ENCODE results near the gene GSK3A.

Gene GSK3A

DNA sequence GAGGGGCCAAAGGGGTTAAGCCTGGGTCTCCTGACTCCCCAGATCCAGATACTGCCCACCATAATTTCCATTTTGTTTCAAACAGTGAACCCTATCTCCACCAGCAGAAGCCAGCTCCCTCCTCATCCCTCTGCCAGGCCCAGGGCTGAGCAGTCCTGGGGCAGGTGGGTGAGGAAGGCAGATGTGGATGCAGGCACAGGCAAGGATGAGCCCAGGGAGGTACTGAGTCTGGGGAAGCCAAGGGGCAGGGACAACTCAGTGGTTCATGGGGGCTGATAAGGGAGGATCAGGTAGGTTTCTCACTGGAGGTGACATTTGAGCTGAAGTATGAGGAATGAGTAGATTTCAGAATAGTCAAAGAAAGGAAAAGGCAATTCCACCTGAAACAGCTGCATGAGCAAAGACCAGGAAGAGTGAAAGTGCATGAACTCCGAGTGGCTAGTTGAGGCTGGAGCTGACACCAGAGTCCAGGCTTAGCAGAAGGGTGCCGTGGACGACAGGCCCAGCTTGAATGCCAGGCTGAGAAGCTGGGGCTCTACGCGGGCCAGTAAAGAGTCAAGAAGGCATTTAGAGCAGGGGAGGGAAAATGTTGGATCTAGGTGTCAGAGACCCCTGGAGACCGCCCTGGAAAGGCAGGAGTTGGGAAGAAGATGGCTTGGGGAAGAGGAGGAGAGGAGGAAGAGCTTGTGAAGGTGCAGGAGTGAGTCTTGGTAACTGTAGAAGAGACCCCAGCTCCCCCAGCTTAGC, 36.9 kb upstream of the GSK3A start (continued):
- TF ChIP-seq ZFP30 (CRISPR knock-in tag; IDR thresholded peaks at IDR 0.05) (no peak), OSR1 (CRISPR knock-in tag; IDR thresholded peaks at IDR 0.05) (no peak), RARB (CRISPR knock-in tag; IDR thresholded peaks at IDR 0.05) (no peak), TCF4 (CRISPR knock-in tag; IDR thresholded peaks at IDR 0.05; ENCODE audit: borderline replicate concordance) (no peak), ZNF565 (CRISPR knock-in tag; conservative IDR thresholded peaks at IDR 0.05; ENCODE audit: low read depth) (no peak), ARNTL (CRISPR knock-in tag; IDR thresholded peaks at IDR 0.05; ENCODE audit: borderline replicate concordance, low read depth) (no peak), TOX (CRISPR knock-in tag; IDR thresholded peaks at IDR 0.05; ENCODE audit: borderline replicate concordance) (no peak), ZFP3 (CRISPR knock-in tag; IDR thresholded peaks at IDR 0.05) (no peak), ESRRG (CRISPR knock-in tag; IDR thresholded peaks at IDR 0.05) (no peak), ZNF8 (CRISPR knock-in tag; IDR thresholded peaks at IDR 0.05) (no peak)
- TF ChIP-seq, protein P1, sequence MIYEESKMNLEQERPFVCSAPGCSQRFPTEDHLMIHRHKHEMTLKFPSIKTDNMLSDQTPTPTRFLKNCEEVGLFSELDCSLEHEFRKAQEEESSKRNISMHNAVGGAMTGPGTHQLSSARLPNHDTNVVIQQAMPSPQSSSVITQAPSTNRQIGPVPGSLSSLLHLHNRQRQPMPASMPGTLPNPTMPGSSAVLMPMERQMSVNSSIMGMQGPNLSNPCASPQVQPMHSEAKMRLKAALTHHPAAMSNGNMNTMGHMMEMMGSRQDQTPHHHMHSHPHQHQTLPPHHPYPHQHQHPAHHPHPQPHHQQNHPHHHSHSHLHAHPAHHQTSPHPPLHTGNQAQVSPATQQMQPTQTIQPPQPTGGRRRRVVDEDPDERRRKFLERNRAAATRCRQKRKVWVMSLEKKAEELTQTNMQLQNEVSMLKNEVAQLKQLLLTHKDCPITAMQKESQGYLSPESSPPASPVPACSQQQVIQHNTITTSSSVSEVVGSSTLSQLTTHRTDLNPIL (CRISPR knock-in tag; IDR thresholded peaks at IDR 0.05; ENCODE audit: low read depth) = no peak
- TF ChIP-seq, protein P2, sequence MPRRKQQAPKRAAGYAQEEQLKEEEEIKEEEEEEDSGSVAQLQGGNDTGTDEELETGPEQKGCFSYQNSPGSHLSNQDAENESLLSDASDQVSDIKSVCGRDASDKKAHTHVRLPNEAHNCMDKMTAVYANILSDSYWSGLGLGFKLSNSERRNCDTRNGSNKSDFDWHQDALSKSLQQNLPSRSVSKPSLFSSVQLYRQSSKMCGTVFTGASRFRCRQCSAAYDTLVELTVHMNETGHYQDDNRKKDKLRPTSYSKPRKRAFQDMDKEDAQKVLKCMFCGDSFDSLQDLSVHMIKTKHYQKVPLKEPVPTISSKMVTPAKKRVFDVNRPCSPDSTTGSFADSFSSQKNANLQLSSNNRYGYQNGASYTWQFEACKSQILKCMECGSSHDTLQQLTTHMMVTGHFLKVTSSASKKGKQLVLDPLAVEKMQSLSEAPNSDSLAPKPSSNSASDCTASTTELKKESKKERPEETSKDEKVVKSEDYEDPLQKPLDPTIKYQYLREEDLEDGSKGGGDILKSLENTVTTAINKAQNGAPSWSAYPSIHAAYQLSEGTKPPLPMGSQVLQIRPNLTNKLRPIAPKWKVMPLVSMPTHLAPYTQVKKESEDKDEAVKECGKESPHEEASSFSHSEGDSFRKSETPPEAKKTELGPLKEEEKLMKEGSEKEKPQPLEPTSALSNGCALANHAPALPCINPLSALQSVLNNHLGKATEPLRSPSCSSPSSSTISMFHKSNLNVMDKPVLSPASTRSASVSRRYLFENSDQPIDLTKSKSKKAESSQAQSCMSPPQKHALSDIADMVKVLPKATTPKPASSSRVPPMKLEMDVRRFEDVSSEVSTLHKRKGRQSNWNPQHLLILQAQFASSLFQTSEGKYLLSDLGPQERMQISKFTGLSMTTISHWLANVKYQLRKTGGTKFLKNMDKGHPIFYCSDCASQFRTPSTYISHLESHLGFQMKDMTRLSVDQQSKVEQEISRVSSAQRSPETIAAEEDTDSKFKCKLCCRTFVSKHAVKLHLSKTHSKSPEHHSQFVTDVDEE (CRISPR knock-in tag; IDR thresholded peaks at IDR 0.05) = no peak

DNA sequence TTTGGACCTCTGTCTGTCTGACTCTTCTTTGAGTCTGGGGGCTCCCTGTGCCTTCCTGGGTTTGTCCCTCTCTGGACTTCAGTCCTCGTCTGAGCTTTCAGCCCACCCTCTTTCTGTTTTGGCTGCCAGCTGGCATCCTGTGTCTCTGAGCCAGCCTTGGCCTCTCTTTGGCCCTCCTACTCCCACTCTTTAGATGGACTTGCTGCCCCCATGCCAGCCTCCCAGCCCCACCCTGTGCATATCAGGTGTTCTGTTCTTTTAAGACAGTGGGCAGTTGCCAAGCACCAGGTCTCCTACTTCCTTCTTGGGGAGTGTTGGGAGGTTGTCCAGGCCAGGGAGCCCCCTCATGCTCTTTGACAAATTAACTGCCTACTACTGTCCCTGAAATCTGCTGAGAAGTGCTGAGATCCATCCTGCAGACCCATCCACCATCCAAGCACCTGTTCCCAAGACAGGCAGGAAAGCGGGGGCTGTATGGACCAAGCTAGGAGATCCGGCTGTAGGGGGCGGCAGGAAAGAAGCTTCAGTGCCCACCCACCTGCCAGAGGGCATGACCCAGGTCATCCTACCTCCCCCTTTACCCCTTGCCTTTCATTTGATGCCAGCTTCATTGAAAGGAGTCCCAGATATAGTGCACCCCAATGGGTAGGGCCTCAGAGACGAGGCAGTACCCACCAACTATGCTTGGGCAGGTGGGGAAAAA, 36.2 kb upstream of the GSK3A start:
- no peak for ATAC-seq
- TF ChIP-seq RARB (CRISPR knock-in tag; IDR thresholded peaks at IDR 0.05) = no peak
- TF ChIP-seq ZNF565 (CRISPR knock-in tag; conservative IDR thresholded peaks at IDR 0.05; ENCODE audit: low read depth) = no peak
- no peak for TF ChIP-seq PPARA (CRISPR knock-in tag; IDR thresholded peaks at IDR 0.05; ENCODE audit: borderline replicate concordance)
- TF ChIP-seq ISL1 (CRISPR knock-in tag; IDR thresholded peaks at IDR 0.05) = no peak
- TF ChIP-seq GLIS3 (CRISPR knock-in tag; IDR thresholded peaks at IDR 0.05) = no peak

DNA sequence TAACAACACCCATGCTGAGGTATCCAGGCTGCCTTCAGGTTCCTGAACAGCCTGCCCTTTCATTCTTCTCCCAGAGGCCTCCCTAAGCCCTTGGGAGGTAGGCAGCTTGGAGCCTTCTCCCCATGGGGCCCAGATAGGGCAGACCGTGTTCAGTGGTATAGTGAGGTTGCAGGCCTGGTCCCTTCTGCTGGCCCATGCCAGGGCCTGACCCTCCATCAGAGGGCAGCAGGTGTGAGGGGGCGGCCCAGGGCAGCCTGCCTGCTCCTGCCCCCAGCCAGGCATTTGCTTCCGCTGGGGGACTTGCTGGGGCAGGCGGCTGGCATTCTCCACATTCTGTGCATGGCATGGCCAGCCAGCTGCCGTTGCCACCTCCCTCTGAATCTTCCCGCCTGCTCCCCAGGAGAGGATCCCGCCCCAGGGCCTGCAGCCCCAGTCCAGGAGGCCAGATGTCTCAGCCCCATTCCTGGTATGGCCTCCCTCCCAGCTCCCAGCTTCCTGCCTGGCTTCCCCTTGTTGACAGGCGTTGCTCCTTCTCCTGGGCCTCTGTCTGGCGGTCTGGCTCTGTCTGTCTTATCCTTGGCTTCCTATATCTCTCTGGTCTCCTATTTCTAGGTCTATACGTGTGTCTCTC, 35.5 kb upstream of the GSK3A start:
- ATAC-seq = peak; percentile 4; the same call in 2 of the 3 replicates
- TF ChIP-seq OSR1 (CRISPR knock-in tag; IDR thresholded peaks at IDR 0.05) = no peak
- peak; percentile 26; the same call in 1 of the 2 replicates for TF ChIP-seq TCF4 (CRISPR knock-in tag; IDR thresholded peaks at IDR 0.05; ENCODE audit: borderline replicate concordance)

DNA sequence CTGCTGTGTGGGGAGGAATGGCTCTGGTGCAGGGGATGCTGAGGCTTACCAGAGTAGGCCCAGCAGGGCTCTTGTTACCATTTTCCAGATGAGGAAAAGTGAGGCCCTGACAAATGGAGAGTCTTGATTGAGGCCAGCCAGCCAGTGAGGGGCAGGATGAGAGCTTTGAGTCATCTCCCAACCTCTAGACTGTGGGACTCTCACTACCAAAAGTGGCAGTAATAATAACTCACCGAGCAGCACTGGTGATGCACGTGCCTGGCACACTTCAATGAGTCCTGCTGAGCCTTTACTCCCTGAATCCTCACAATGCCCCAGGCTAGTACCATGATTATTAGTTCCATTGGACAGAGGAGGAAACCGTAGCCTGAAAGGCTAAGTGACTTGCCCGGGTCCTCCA, 34.4 kb upstream of the GSK3A start:
- TF ChIP-seq ESRRG (CRISPR knock-in tag; IDR thresholded peaks at IDR 0.05) = no peak
- no peak for ATAC-seq

DNA sequence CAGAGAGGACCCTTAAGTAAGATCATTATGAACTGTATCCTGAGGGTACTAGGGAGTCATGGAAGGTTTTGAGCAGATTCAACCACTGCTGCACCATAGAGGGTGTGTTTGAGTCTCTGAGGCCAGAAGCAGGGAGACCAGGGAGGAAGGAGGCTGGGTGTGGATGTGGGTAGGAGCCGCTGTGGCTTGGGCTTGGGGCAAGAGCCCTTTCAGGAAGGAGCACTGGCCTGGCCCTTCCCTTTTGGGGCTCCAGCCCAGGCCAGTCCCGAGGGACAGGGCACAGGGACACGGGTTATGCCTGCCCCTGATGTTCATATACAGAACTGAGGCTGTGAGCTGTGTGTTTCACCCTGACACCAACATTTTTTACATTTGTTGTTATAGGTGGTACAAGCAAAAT, 33.9 kb upstream of the GSK3A start:
- no peak for TF ChIP-seq SNAI2 (CRISPR knock-in tag; IDR thresholded peaks at IDR 0.05)
- TF ChIP-seq ARNTL (CRISPR knock-in tag; IDR thresholded peaks at IDR 0.05; ENCODE audit: borderline replicate concordance, low read depth) = no peak
- TF ChIP-seq ZNF8 (CRISPR knock-in tag; IDR thresholded peaks at IDR 0.05) = no peak
- no peak for TF ChIP-seq TCF4 (CRISPR knock-in tag; IDR thresholded peaks at IDR 0.05; ENCODE audit: borderline replicate concordance)
- no peak for TF ChIP-seq TOX (CRISPR knock-in tag; IDR thresholded peaks at IDR 0.05; ENCODE audit: borderline replicate concordance)
- TF ChIP-seq ZFP3 (CRISPR knock-in tag; IDR thresholded peaks at IDR 0.05) = no peak
- TF ChIP-seq, protein P3, sequence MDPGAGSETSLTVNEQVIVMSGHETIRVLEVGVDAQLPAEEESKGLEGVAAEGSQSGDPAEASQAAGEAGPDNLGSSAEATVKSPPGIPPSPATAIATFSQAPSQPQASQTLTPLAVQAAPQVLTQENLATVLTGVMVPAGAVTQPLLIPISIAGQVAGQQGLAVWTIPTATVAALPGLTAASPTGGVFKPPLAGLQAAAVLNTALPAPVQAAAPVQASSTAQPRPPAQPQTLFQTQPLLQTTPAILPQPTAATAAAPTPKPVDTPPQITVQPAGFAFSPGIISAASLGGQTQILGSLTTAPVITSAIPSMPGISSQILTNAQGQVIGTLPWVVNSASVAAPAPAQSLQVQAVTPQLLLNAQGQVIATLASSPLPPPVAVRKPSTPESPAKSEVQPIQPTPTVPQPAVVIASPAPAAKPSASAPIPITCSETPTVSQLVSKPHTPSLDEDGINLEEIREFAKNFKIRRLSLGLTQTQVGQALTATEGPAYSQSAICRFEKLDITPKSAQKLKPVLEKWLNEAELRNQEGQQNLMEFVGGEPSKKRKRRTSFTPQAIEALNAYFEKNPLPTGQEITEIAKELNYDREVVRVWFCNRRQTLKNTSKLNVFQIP (CRISPR knock-in tag; IDR thresholded peaks at IDR 0.05; ENCODE audit: borderline replicate concordance, low read depth) = no peak
- TF ChIP-seq ESRRG (CRISPR knock-in tag; IDR thresholded peaks at IDR 0.05) = no peak
- TF ChIP-seq, protein P1 (CRISPR knock-in tag; IDR thresholded peaks at IDR 0.05; ENCODE audit: low read depth) = no peak
- TF ChIP-seq PPARA (CRISPR knock-in tag; IDR thresholded peaks at IDR 0.05; ENCODE audit: borderline replicate concordance) = no peak
- no peak for TF ChIP-seq ZC3H10 (CRISPR knock-in tag; IDR thresholded peaks at IDR 0.05)
- TF ChIP-seq OSR1 (CRISPR knock-in tag; IDR thresholded peaks at IDR 0.05) = no peak
- ATAC-seq = no peak
